K562 (cell line): ENCODE results near the gene CCDC141.

Source experiments
- EP300 ChIP-seq: IDR thresholded peaks from 2 replicates; pipeline ENCODE4 v1.6.1; 2012; ENCODE audit warnings: low read length, improper control_type of control experiment
- HBP1 ChIP-seq: fragments of 450-650 bp; formaldehyde crosslinking; IDR thresholded peaks from 2 replicates; pipeline ENCODE4 v1.4.0; 2022; ENCODE audit warnings: missing genetic modification characterization
- HSF4 ChIP-seq: fragments of 250-450 bp; sonication (Bioruptor Pico); IDR thresholded peaks from 2 replicates; pipeline ENCODE4 v2.1.2; 2022; ENCODE audit warnings: mild to moderate bottlenecking, moderate library complexity, borderline replicate concordance
- MAX ChIP-seq: sonication (generic); formaldehyde crosslinking; IDR thresholded peaks from 2 replicates; pipeline ENCODE4 v1.9.0; 2022; ENCODE audit warnings: mild to moderate bottlenecking, missing genetic modification reagents
- MEIS2 ChIP-seq: fragments of 450-650 bp; IDR thresholded peaks from 2 replicates; pipeline ENCODE4 v1.6.1; 2014; ENCODE audit warnings: mild to moderate bottlenecking; ENCODE audit not compliant: partially characterized antibody
- NR2C2 ChIP-seq, 2 experiments: fragments of 200-800 bp in 1 of 2; sonication (Bioruptor generic) in 1 of 2; sonication (generic) in 1 of 2; formaldehyde crosslinking in 1 of 2; IDR thresholded peaks; 2 replicates each; pipeline versions ENCODE4 v1.6.1 to v1.8.0; 2016 to 2022; ENCODE audit warnings: mild to moderate bottlenecking in 1 of 2, missing compliant biosample characterization in 1 of 2, missing genetic modification characterization in 1 of 2, missing genetic modification reagents in 1 of 2

GRCh38 chr2:178860551-178860950 lies 189.4 kb downstream of the CCDC141 start:
- TF ChIP-seq HBP1 (CRISPR knock-in tag) (no peak), EP300 (no peak), MAX (CRISPR knock-in tag) (no peak), HSF4 (CRISPR knock-in tag) (no peak), NR2C2 (CRISPR knock-in tag; IDR thresholded peaks at IDR 0.05) (no peak), NR2C2 (tag; IDR thresholded peaks at IDR 0.05) (no peak), MEIS2 (no peak)
